Ovary (tissue), 3 donors: Measurements from ENCODE around the gene HAL.

ENCODE experiments used
- CTCF ChIP-seq, 3 donors: fragments of 450-650 bp in 2 of 3; fragments of 200-600 bp in 1 of 3; IDR thresholded peaks; one replicate each; pipeline versions ENCODE4 v1.5.1 to v1.8.0; 2016 to 2022; ENCODE audit warnings: antibody characterized with exemption in 3 of 3, mild to moderate bottlenecking in 1 of 3
- EP300 ChIP-seq: sonication (generic); formaldehyde crosslinking; IDR thresholded peaks from one replicate; pipeline ENCODE4 v1.6.1; 2017; ENCODE audit warnings: antibody characterized with exemption
- POLR2A ChIP-seq: fragments of 450-650 bp; IDR thresholded peaks from one replicate; pipeline ENCODE4 v1.6.1; 2017; ENCODE audit warnings: antibody characterized with exemption, mild to moderate bottlenecking, moderate library complexity
- donor health status: DM: no; HTN: no; CAD: no.

- TF ChIP-seq CTCF (IDR thresholded peaks at IDR 0.05), result no peak
- TF ChIP-seq POLR2A, result no peak
- TF ChIP-seq EP300, result no peak
Measured at GRCh38 chr12:95942101-95942523, 54.0 kb downstream of the HAL start.
